WTC11 (cell line): ENCODE results near the gene TMEM151B. TPM values are rescaled to one million over a fixed set of nuclear protein-coding genes. Genes with fewer than 3 reads are reported as not detected.

Source experiments
- ARID4B ChIP-seq: sonication (generic); formaldehyde crosslinking; IDR thresholded peaks from 2 replicates; pipeline ENCODE4 v1.8.0; 2023; ENCODE audit warnings: missing genetic modification reagents, mild to moderate bottlenecking, borderline replicate concordance
- ATF1 ChIP-seq: sonication (generic); formaldehyde crosslinking; IDR thresholded peaks from 2 replicates; pipeline ENCODE4 v1.8.1; 2023; ENCODE audit warnings: mild to moderate bottlenecking, moderate library complexity, missing genetic modification reagents
- CREM ChIP-seq: sonication (generic); formaldehyde crosslinking; IDR thresholded peaks from 2 replicates; pipeline ENCODE4 v1.8.1; 2022; ENCODE audit warnings: mild to moderate bottlenecking, missing genetic modification reagents, moderate library complexity
- E2F5 ChIP-seq: sonication (generic); formaldehyde crosslinking; IDR thresholded peaks from 2 replicates; pipeline ENCODE4 v1.8.1; 2022; ENCODE audit warnings: mild to moderate bottlenecking, moderate library complexity, missing genetic modification reagents
- EMX1 ChIP-seq: fragments of 250-450 bp; sonication (Bioruptor Pico); IDR thresholded peaks from 2 replicates; pipeline ENCODE4 v1.8.0; 2021; ENCODE audit warnings: mild to moderate bottlenecking
- FOXK1 ChIP-seq: sonication (generic); formaldehyde crosslinking; IDR thresholded peaks from 2 replicates; pipeline ENCODE4 v1.8.0; 2022; ENCODE audit warnings: mild to moderate bottlenecking, moderate library complexity, missing genetic modification reagents
- GABPB1 ChIP-seq: sonication (generic); formaldehyde crosslinking; IDR thresholded peaks from 2 replicates; pipeline ENCODE4 v1.8.1; 2023; ENCODE audit warnings: mild to moderate bottlenecking, missing genetic modification reagents
- IRF2 ChIP-seq: sonication (generic); formaldehyde crosslinking; IDR thresholded peaks from 2 replicates; pipeline ENCODE4 v1.8.0; 2022; ENCODE audit warnings: low read depth, missing genetic modification reagents, borderline replicate concordance
- MLX ChIP-seq: sonication (generic); formaldehyde crosslinking; IDR thresholded peaks from 2 replicates; pipeline ENCODE4 v1.8.1; 2023; ENCODE audit warnings: mild to moderate bottlenecking, missing genetic modification reagents, moderate library complexity
- NFATC4 ChIP-seq: fragments of 250-450 bp; sonication (Bioruptor Pico); IDR thresholded peaks from 2 replicates; pipeline ENCODE4 v1.9.0; 2021; ENCODE audit warnings: mild to moderate bottlenecking
- NFE2L1 ChIP-seq: sonication (generic); formaldehyde crosslinking; IDR thresholded peaks from 2 replicates; pipeline ENCODE4 v1.8.1; 2023; ENCODE audit warnings: missing genetic modification reagents
- RORB ChIP-seq: fragments of 250-450 bp; sonication (Bioruptor Pico); IDR thresholded peaks from 2 replicates; pipeline ENCODE4 v1.9.0; 2021; ENCODE audit warnings: mild to moderate bottlenecking
- TP53 ChIP-seq: sonication (generic); formaldehyde crosslinking; IDR thresholded peaks from 2 replicates; pipeline ENCODE4 v1.8.1; 2023; ENCODE audit warnings: mild to moderate bottlenecking, missing genetic modification reagents
- ZBTB21 ChIP-seq: sonication (generic); formaldehyde crosslinking; IDR thresholded peaks from 2 replicates; pipeline ENCODE4 v1.8.1; 2023; ENCODE audit warnings: mild to moderate bottlenecking, missing genetic modification reagents, borderline replicate concordance
- ZNF121 ChIP-seq: sonication (generic); formaldehyde crosslinking; IDR thresholded peaks from 2 replicates; pipeline ENCODE4 v1.8.0; 2023; ENCODE audit warnings: missing genetic modification reagents
- ZNF138 ChIP-seq: sonication (generic); formaldehyde crosslinking; conservative IDR thresholded peaks from 2 replicates; pipeline ENCODE4 v1.8.1; 2022; ENCODE audit warnings: mild to moderate bottlenecking, moderate library complexity, missing genetic modification reagents
- ZNF263 ChIP-seq: sonication (generic); formaldehyde crosslinking; IDR thresholded peaks from 2 replicates; pipeline ENCODE4 v1.8.1; 2022; ENCODE audit warnings: low read depth, mild to moderate bottlenecking, moderate library complexity, missing genetic modification reagents
- ZNF416 ChIP-seq: fragments of 250-450 bp; sonication (Bioruptor Pico); IDR thresholded peaks from 2 replicates; pipeline ENCODE4 v1.9.0; 2021; ENCODE audit warnings: mild to moderate bottlenecking, inconsistent platforms
- total RNA-seq: library from RNA; stranded (reverse); gene quantifications from 3 replicates; pipeline ENCODE4 v1.2.3, GENCODE V29; 2021
- TF ChIP-seq, protein P1 (sequence below): sonication (generic); formaldehyde crosslinking; IDR thresholded peaks from 2 replicates; pipeline ENCODE4 v1.8.1; 2023; ENCODE audit warnings: mild to moderate bottlenecking, missing genetic modification reagents, moderate library complexity
- TF ChIP-seq, protein P2 (sequence below): sonication (generic); formaldehyde crosslinking; conservative IDR thresholded peaks from 2 replicates; pipeline ENCODE4 v1.8.1; 2023; ENCODE audit warnings: mild to moderate bottlenecking, low read depth, missing genetic modification reagents, moderate library complexity
- TF ChIP-seq, protein P3 (sequence below): sonication (generic); formaldehyde crosslinking; IDR thresholded peaks from 2 replicates; pipeline ENCODE4 v1.8.0; 2022; ENCODE audit warnings: mild to moderate bottlenecking, missing genetic modification reagents
- TF ChIP-seq, protein P4 (sequence below): fragments of 250-450 bp; sonication (Bioruptor Pico); IDR thresholded peaks from 2 replicates; pipeline ENCODE4 v1.9.0; 2021; ENCODE audit warnings: mild to moderate bottlenecking, borderline replicate concordance
- TF ChIP-seq, protein P5 (sequence below): fragments of 200-600 bp; IDR thresholded peaks from 2 replicates; pipeline ENCODE4 v1.8.0; 2022; ENCODE audit warnings: antibody characterized with exemption

TMEM151B gene
- total RNA-seq, 1 experiment from 2014 or later: 5.5 TPM

- TF ChIP-seq ARID4B (CRISPR knock-in tag) (peak; percentile 73), ATF1 (CRISPR knock-in tag) (no peak), ZNF416 (CRISPR knock-in tag) (0 out of 2 replicates have a peak, but pooled peaks have one; percentile 28), E2F5 (CRISPR knock-in tag) (0 out of 2 replicates have a peak, but pooled peaks have one; percentile 30), IRF2 (CRISPR knock-in tag) (no peak), FOXK1 (CRISPR knock-in tag) (peak; percentile 72), CREM (CRISPR knock-in tag) (peak; percentile 49; the same call in 1 of the 2 replicates), GABPB1 (peak; percentile 57; the same call in 1 of the 2 replicates), TP53 (CRISPR knock-in tag) (no peak), ZNF138 (CRISPR knock-in tag) (no peak), EMX1 (CRISPR knock-in tag) (0 out of 2 replicates have a peak, but pooled peaks have one; percentile 38), ZNF263 (no peak), NFE2L1 (peak; percentile 61; the same call in 1 of the 2 replicates), RORB (peak; percentile 28; the same call in 1 of the 2 replicates), ZBTB21 (CRISPR knock-in tag) (peak; percentile 34; the same call in 1 of the 2 replicates), MLX (no peak), NFATC4 (CRISPR knock-in tag) (0 out of 2 replicates have a peak, but pooled peaks have one; percentile 34), ZNF121 (CRISPR knock-in tag) (no peak)
- TF ChIP-seq, protein P1, sequence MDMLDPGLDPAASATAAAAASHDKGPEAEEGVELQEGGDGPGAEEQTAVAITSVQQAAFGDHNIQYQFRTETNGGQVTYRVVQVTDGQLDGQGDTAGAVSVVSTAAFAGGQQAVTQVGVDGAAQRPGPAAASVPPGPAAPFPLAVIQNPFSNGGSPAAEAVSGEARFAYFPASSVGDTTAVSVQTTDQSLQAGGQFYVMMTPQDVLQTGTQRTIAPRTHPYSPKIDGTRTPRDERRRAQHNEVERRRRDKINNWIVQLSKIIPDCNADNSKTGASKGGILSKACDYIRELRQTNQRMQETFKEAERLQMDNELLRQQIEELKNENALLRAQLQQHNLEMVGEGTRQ: no peak
- TF ChIP-seq, protein P2, sequence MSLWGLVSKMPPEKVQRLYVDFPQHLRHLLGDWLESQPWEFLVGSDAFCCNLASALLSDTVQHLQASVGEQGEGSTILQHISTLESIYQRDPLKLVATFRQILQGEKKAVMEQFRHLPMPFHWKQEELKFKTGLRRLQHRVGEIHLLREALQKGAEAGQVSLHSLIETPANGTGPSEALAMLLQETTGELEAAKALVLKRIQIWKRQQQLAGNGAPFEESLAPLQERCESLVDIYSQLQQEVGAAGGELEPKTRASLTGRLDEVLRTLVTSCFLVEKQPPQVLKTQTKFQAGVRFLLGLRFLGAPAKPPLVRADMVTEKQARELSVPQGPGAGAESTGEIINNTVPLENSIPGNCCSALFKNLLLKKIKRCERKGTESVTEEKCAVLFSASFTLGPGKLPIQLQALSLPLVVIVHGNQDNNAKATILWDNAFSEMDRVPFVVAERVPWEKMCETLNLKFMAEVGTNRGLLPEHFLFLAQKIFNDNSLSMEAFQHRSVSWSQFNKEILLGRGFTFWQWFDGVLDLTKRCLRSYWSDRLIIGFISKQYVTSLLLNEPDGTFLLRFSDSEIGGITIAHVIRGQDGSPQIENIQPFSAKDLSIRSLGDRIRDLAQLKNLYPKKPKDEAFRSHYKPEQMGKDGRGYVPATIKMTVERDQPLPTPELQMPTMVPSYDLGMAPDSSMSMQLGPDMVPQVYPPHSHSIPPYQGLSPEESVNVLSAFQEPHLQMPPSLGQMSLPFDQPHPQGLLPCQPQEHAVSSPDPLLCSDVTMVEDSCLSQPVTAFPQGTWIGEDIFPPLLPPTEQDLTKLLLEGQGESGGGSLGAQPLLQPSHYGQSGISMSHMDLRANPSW (CRISPR knock-in tag): no peak
- TF ChIP-seq, protein P3, sequence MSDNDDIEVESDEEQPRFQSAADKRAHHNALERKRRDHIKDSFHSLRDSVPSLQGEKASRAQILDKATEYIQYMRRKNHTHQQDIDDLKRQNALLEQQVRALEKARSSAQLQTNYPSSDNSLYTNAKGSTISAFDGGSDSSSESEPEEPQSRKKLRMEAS: peak; percentile 50; the same call in 1 of the 2 replicates
- TF ChIP-seq, protein P4, sequence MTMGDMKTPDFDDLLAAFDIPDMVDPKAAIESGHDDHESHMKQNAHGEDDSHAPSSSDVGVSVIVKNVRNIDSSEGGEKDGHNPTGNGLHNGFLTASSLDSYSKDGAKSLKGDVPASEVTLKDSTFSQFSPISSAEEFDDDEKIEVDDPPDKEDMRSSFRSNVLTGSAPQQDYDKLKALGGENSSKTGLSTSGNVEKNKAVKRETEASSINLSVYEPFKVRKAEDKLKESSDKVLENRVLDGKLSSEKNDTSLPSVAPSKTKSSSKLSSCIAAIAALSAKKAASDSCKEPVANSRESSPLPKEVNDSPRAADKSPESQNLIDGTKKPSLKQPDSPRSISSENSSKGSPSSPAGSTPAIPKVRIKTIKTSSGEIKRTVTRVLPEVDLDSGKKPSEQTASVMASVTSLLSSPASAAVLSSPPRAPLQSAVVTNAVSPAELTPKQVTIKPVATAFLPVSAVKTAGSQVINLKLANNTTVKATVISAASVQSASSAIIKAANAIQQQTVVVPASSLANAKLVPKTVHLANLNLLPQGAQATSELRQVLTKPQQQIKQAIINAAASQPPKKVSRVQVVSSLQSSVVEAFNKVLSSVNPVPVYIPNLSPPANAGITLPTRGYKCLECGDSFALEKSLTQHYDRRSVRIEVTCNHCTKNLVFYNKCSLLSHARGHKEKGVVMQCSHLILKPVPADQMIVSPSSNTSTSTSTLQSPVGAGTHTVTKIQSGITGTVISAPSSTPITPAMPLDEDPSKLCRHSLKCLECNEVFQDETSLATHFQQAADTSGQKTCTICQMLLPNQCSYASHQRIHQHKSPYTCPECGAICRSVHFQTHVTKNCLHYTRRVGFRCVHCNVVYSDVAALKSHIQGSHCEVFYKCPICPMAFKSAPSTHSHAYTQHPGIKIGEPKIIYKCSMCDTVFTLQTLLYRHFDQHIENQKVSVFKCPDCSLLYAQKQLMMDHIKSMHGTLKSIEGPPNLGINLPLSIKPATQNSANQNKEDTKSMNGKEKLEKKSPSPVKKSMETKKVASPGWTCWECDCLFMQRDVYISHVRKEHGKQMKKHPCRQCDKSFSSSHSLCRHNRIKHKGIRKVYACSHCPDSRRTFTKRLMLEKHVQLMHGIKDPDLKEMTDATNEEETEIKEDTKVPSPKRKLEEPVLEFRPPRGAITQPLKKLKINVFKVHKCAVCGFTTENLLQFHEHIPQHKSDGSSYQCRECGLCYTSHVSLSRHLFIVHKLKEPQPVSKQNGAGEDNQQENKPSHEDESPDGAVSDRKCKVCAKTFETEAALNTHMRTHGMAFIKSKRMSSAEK (CRISPR knock-in tag): 0 out of 2 replicates have a peak, but pooled peaks have one; percentile 30
- TF ChIP-seq, protein P5, sequence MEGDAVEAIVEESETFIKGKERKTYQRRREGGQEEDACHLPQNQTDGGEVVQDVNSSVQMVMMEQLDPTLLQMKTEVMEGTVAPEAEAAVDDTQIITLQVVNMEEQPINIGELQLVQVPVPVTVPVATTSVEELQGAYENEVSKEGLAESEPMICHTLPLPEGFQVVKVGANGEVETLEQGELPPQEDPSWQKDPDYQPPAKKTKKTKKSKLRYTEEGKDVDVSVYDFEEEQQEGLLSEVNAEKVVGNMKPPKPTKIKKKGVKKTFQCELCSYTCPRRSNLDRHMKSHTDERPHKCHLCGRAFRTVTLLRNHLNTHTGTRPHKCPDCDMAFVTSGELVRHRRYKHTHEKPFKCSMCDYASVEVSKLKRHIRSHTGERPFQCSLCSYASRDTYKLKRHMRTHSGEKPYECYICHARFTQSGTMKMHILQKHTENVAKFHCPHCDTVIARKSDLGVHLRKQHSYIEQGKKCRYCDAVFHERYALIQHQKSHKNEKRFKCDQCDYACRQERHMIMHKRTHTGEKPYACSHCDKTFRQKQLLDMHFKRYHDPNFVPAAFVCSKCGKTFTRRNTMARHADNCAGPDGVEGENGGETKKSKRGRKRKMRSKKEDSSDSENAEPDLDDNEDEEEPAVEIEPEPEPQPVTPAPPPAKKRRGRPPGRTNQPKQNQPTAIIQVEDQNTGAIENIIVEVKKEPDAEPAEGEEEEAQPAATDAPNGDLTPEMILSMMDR: no peak
Measured at GRCh38 chr6:44246663-44247337, 23.4 kb upstream of the TMEM151B start, which contains the start of gene HSP90AB1 (continued).
